GM23338 (cell line): Measurements from ENCODE around the gene TMEM178B.

Experiments
- CREB1 ChIP-seq: fragments of 250-450 bp; sonication (Bioruptor Pico); IDR thresholded peaks from 2 replicates; pipeline ENCODE4 v1.5.0; 2020; ENCODE audit warnings: low read depth, mild to moderate bottlenecking, moderate library complexity
- EZH2 ChIP-seq: fragments of 200-600 bp; sonication (generic); IDR thresholded peaks from one replicate; pipeline ENCODE4 v1.8.0; 2017; ENCODE audit warnings: antibody characterized with exemption, mild to moderate bottlenecking, low read depth; ENCODE audit not compliant: unreplicated experiment
- EZH2phosphoT487 ChIP-seq: fragments of 200-600 bp; sonication (generic); IDR thresholded peaks from one replicate; pipeline ENCODE4 v1.8.1; 2018; ENCODE audit warnings: antibody characterized with exemption; ENCODE audit not compliant: unreplicated experiment
- JUNB ChIP-seq: IDR thresholded peaks from one replicate; pipeline ENCODE4 v1.6.1; 2016; ENCODE audit warnings: antibody characterized with exemption; ENCODE audit not compliant: unreplicated experiment
- POLR2AphosphoS5 ChIP-seq: IDR thresholded peaks from 2 replicates; pipeline ENCODE4 v1.6.1; 2016; ENCODE audit warnings: antibody characterized with exemption, low read depth
- ZNF114 ChIP-seq: fragments of 250-450 bp; sonication (Bioruptor Pico); IDR thresholded peaks from 2 replicates; pipeline ENCODE4 v1.5.0; 2020; ENCODE audit warnings: mild to moderate bottlenecking, moderate library complexity
- TF ChIP-seq, protein P1 (sequence below), 2 experiments: fragments of 200-600 bp in 1 of 2; sonication (generic) in 1 of 2; conservative IDR thresholded peaks; 2 replicates each; pipeline versions ENCODE4 v1.5.1 to v1.6.1; 2016 to 2017; ENCODE audit warnings: antibody characterized with exemption in 2 of 2, low read depth in 2 of 2, mild to moderate bottlenecking in 2 of 2, moderate library complexity in 1 of 2
- TF ChIP-seq, protein P2 (sequence below): IDR thresholded peaks from 2 replicates; pipeline ENCODE4 v1.6.1; 2016; ENCODE audit warnings: antibody characterized with exemption

DNA sequence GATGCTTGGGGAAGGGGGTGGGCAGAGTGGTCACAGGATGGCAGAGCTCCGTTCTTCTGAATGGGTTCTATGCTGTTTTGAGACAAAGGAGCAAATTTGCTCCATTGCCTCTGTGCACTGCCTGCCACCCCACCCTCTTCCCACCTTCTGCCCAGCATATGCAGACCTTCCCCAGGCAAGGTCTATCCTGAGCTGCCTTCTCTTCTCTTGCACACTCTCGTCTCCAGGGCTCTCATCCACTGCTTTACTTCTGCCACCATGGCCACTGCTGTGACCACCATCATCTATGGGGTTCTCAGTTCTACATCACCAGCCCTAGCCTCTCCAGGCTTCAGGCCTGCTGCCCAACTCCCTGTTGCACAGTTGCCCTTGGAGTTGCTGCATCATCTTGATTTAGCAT, 230.4 kb downstream of the TMEM178B start:
- TF ChIP-seq, protein P1, sequence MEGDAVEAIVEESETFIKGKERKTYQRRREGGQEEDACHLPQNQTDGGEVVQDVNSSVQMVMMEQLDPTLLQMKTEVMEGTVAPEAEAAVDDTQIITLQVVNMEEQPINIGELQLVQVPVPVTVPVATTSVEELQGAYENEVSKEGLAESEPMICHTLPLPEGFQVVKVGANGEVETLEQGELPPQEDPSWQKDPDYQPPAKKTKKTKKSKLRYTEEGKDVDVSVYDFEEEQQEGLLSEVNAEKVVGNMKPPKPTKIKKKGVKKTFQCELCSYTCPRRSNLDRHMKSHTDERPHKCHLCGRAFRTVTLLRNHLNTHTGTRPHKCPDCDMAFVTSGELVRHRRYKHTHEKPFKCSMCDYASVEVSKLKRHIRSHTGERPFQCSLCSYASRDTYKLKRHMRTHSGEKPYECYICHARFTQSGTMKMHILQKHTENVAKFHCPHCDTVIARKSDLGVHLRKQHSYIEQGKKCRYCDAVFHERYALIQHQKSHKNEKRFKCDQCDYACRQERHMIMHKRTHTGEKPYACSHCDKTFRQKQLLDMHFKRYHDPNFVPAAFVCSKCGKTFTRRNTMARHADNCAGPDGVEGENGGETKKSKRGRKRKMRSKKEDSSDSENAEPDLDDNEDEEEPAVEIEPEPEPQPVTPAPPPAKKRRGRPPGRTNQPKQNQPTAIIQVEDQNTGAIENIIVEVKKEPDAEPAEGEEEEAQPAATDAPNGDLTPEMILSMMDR (conservative IDR thresholded peaks at IDR 0.05; ENCODE audit: low read depth in 2 of 2), result no peak
- TF ChIP-seq EZH2 (no peak), JUNB (no peak), POLR2AphosphoS5 (no peak), CREB1 (CRISPR knock-in tag) (no peak), ZNF114 (no peak), EZH2phosphoT487 (no peak)
- TF ChIP-seq, protein P2, sequence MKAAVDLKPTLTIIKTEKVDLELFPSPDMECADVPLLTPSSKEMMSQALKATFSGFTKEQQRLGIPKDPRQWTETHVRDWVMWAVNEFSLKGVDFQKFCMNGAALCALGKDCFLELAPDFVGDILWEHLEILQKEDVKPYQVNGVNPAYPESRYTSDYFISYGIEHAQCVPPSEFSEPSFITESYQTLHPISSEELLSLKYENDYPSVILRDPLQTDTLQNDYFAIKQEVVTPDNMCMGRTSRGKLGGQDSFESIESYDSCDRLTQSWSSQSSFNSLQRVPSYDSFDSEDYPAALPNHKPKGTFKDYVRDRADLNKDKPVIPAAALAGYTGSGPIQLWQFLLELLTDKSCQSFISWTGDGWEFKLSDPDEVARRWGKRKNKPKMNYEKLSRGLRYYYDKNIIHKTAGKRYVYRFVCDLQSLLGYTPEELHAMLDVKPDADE, result no peak
